ENCODE measurements around the gene CBS.
"Not testable (repeated sequence)": the region's sequence is repeated elsewhere in the genome, so short reads cannot be mapped to it uniquely, and the experiment has no call there.

The CBS gene

GRCh38 chr21:43036889-43037288, 38.7 kb downstream of the CBS start:
- H3K4me1 ChIP-seq (ENCODE audit: insufficient read depth, insufficient read length); H3K4me3 ChIP-seq (ENCODE audit: insufficient read length, low read depth); H3K9me3 ChIP-seq (ENCODE audit: insufficient read depth, low read length); H3K27me3 ChIP-seq (ENCODE audit: insufficient read depth, insufficient read length); H3K36me3 ChIP-seq (ENCODE audit: insufficient read depth, insufficient read length, low read length); DNase-seq (ENCODE audit: low read depth, low spot score); H3K9ac ChIP-seq (ENCODE audit: insufficient read length, low read depth): not testable (repeated sequence)

DNA sequence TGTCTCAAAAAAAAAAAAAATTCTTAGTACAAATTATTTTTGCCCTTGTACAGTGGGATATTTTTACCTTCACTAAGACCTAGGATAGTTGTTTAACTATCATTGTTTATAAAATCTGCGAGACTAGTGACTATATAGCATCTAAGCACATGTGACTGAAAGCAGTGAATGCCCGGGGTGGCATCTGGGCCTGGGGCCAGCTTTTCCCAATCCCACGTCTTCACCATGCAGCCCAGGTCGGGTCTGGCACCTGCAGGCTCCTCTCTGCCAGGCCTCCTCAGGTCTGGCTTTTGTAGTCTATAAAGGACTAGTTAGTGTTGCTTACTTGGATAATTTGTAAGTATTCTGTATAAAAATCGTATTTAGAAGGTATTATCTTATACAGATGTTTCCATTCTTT, 40.8 kb downstream of the CBS start:
- TF ChIP-seq YY1 (IDR thresholded peaks at IDR 0.05; ENCODE audit: insufficient read depth, insufficient read length) (no peak), ZNF274 (IDR thresholded peaks at IDR 0.05; ENCODE audit: low read depth, low read length) (no peak), SUZ12 (IDR thresholded peaks at IDR 0.05; ENCODE audit: extremely low read depth, insufficient read depth, insufficient read length) (no peak)
- DNase-seq (ENCODE audit: low read depth, low spot score) = no peak
- Histone ChIP-seq H3K9ac (ENCODE audit: insufficient read length, low read depth) (no peak overlapping the region), H3K9me3 (ENCODE audit: insufficient read depth, low read length) (no peaks in the 10 kb centered on the region), H3K4me3 (ENCODE audit: insufficient read length, low read depth) (no peak overlapping the region), H3K27me3 (ENCODE audit: insufficient read depth, insufficient read length) (no peaks in the 10 kb centered on the region), H3K36me3 (ENCODE audit: insufficient read depth, insufficient read length, low read length) (peaks cover 17% of the 10 kb centered on the region), H3K4me1 (ENCODE audit: insufficient read depth, insufficient read length) (no peaks in the 10 kb centered on the region)

DNA sequence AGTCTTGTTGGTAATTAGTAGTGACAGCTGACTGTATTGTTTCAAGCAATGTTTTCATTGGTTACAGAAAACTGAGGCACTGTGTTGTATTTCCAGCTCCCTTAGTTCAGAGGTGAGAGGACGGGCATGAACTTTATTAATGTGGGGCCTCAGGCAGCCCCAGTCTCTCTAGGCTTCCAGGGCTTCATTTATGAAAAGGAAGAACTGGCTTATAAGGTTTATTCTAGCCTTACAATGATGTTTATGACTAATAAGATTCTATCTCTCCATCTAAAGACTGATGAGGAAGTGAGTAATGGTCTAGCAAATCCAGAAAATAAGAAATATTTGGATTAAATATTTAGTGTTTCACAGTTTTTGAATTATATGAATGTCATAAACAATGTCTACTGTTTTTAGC, 41.5 kb downstream of the CBS start:
- H3K27me3 ChIP-seq (ENCODE audit: insufficient read depth, insufficient read length) = no peaks in the 10 kb centered on the region
- H3K9me3 ChIP-seq (ENCODE audit: insufficient read depth, low read length) = no peaks in the 10 kb centered on the region
- TF ChIP-seq SUZ12 (IDR thresholded peaks at IDR 0.05; ENCODE audit: extremely low read depth, insufficient read depth, insufficient read length) (no peak), ZNF274 (IDR thresholded peaks at IDR 0.05; ENCODE audit: low read depth, low read length) (no peak), YY1 (IDR thresholded peaks at IDR 0.05; ENCODE audit: insufficient read depth, insufficient read length) (no peak)
- DNase-seq (ENCODE audit: low read depth, low spot score) = no peak
- peaks cover 21% of the 10 kb centered on the region for H3K36me3 ChIP-seq (ENCODE audit: insufficient read depth, insufficient read length, low read length)
- no peaks in the 10 kb centered on the region for H3K4me1 ChIP-seq (ENCODE audit: insufficient read depth, insufficient read length)
- H3K9ac ChIP-seq (ENCODE audit: insufficient read length, low read depth) = no peak overlapping the region
- H3K4me3 ChIP-seq (ENCODE audit: insufficient read length, low read depth) = no peak overlapping the region

DNA sequence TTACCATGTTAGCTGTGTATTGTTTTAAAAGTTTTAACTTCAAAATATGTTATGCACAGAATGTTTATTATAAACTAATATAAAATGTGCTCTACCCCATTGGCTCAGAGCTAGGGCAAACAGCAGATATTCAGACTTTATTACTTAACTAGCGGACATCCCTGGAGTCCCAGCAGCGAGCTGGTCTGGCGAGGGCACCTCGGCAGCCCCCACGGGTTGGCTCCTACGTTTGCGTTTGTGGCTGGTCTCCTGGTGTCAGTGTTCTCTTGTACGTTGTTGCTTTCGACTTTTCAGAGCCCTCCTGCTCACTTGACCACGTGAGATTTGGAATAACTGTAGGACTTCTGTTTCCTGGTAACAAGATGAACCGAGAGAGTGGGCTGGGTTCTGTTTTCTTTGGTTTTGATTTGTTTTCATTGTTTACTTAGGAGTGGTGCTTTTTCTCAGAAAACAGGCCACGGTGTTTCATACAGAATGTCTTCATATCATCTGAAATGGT, 44.5 kb downstream of the CBS start:
- Histone ChIP-seq H3K9me3 (ENCODE audit: insufficient read depth, low read length) (no peaks in the 10 kb centered on the region), H3K9ac (ENCODE audit: insufficient read length, low read depth) (no peak overlapping the region), H3K4me3 (ENCODE audit: insufficient read length, low read depth) (no peak overlapping the region), H3K4me1 (ENCODE audit: insufficient read depth, insufficient read length) (peaks cover 4% of the 10 kb centered on the region), H3K36me3 (ENCODE audit: insufficient read depth, insufficient read length, low read length) (peaks cover 35% of the 10 kb centered on the region), H3K27me3 (ENCODE audit: insufficient read depth, insufficient read length) (no peaks in the 10 kb centered on the region)
- no peak for DNase-seq (ENCODE audit: low read depth, low spot score)
- TF ChIP-seq SUZ12 (IDR thresholded peaks at IDR 0.05; ENCODE audit: extremely low read depth, insufficient read depth, insufficient read length) (no peak), ZNF274 (IDR thresholded peaks at IDR 0.05; ENCODE audit: low read depth, low read length) (no peak), YY1 (IDR thresholded peaks at IDR 0.05; ENCODE audit: insufficient read depth, insufficient read length) (no peak)

DNA sequence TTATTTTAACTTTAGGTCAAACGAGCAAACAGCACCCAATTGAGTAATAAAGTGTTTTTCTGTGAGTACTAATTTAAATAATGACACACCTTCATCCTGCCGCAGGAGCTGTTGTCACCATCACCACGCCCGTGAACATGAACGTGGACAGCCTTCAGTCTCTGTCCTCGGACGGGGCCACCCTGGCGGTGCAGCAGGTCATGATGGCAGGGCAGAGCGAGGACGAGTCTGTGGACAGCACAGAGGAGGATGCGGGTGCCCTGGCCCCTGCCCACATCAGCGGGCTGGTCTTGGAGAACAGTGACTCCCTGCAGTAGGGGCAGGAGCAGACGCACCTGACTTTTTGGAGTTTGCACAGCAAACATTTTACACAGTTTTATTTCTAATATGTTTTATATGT, 45.9 kb downstream of the CBS start:
- Histone ChIP-seq H3K27me3 (ENCODE audit: insufficient read depth, insufficient read length) (no peaks in the 10 kb centered on the region), H3K4me3 (ENCODE audit: insufficient read length, low read depth) (no peak overlapping the region), H3K9me3 (ENCODE audit: insufficient read depth, low read length) (no peaks in the 10 kb centered on the region), H3K36me3 (ENCODE audit: insufficient read depth, insufficient read length, low read length) (peaks cover 42% of the 10 kb centered on the region), H3K4me1 (ENCODE audit: insufficient read depth, insufficient read length) (peaks cover 4% of the 10 kb centered on the region), H3K9ac (ENCODE audit: insufficient read length, low read depth) (no peak overlapping the region)
- no peak for TF ChIP-seq ZNF274 (IDR thresholded peaks at IDR 0.05; ENCODE audit: low read depth, low read length)
- no peak for TF ChIP-seq YY1 (IDR thresholded peaks at IDR 0.05; ENCODE audit: insufficient read depth, insufficient read length)
- TF ChIP-seq SUZ12 (IDR thresholded peaks at IDR 0.05; ENCODE audit: extremely low read depth, insufficient read depth, insufficient read length) = no peak
- DNase-seq (ENCODE audit: low read depth, low spot score) = no peak

DNA sequence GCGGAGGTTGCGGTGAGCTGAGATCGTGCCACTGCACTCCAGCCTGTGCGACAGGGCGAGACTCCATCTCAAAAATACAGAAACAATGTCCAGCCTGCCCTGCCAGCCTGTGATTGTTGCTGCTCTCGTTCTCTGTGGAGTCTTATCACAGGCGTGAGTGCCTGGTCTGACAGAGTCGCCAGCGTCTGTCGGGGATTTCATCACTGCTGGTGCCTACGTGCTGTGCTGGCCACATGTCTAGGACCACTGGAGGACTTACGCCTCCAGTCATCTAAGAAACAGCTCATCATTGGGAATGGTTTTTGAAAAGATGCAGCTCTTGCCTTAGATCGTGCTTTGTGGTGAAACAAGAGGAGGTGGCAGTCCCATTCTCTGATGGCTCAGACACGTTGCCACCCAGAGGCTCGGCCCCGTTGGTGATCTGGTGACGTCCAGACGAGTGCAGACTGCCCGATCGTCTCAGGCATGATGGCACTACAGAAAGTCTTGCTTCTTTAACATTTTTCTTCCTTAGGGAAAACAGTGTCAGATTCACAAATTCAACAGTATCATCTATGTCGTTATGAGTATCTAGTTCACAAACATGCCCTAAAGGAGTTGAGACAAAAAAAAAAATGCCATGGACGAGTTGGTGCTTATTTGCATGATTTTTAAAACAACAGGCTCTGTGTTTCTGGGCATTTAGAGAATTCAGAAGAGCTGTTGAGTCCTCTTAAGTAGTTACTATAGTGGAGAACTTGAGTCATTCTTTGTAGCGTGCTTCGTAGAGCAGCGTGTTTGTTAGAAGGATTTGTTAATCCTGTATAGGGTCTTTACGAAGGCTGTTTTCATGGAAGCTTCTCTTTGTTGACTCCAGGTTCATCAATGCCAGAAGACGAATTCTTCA, 47.5 kb downstream of the CBS start:
- no peak overlapping the region for H3K9ac ChIP-seq (ENCODE audit: insufficient read length, low read depth)
- TF ChIP-seq SUZ12 (IDR thresholded peaks at IDR 0.05; ENCODE audit: extremely low read depth, insufficient read depth, insufficient read length) = no peak
- TF ChIP-seq YY1 (IDR thresholded peaks at IDR 0.05; ENCODE audit: insufficient read depth, insufficient read length) = no peak
- no peak for TF ChIP-seq ZNF274 (IDR thresholded peaks at IDR 0.05; ENCODE audit: low read depth, low read length)
- no peaks in the 10 kb centered on the region for H3K27me3 ChIP-seq (ENCODE audit: insufficient read depth, insufficient read length)
- no peaks in the 10 kb centered on the region for H3K9me3 ChIP-seq (ENCODE audit: insufficient read depth, low read length)
- H3K4me1 ChIP-seq (ENCODE audit: insufficient read depth, insufficient read length) = peaks cover 4% of the 10 kb centered on the region
- DNase-seq (ENCODE audit: low read depth, low spot score) = no peak
- H3K36me3 ChIP-seq (ENCODE audit: insufficient read depth, insufficient read length, low read length) = peaks cover 55% of the 10 kb centered on the region
- H3K4me3 ChIP-seq (ENCODE audit: insufficient read length, low read depth) = no peak overlapping the region

- Histone ChIP-seq H3K9ac (ENCODE audit: insufficient read length, low read depth) (no peak overlapping the region), H3K4me3 (ENCODE audit: insufficient read length, low read depth) (no peak overlapping the region), H3K4me1 (ENCODE audit: insufficient read depth, insufficient read length) (peaks cover 11% of the 10 kb centered on the region), H3K27me3 (ENCODE audit: insufficient read depth, insufficient read length) (no peaks in the 10 kb centered on the region), H3K36me3 (ENCODE audit: insufficient read depth, insufficient read length, low read length) (peaks cover 62% of the 10 kb centered on the region), H3K9me3 (ENCODE audit: insufficient read depth, low read length) (no peaks in the 10 kb centered on the region)
- TF ChIP-seq ZNF274 (IDR thresholded peaks at IDR 0.05; ENCODE audit: low read depth, low read length) (no peak), YY1 (IDR thresholded peaks at IDR 0.05; ENCODE audit: insufficient read depth, insufficient read length) (no peak), SUZ12 (IDR thresholded peaks at IDR 0.05; ENCODE audit: extremely low read depth, insufficient read depth, insufficient read length) (no peak)
- no peak for DNase-seq (ENCODE audit: low read depth, low spot score)
These were observed 49.9 kb downstream of the CBS start for GRCh38 chr21:43025636-43026180.
